ENCODE measurements around the gene CYGB.
"Not testable (repeated sequence)": the region's sequence is repeated elsewhere in the genome, so short reads cannot be mapped to it uniquely, and the experiment has no call there.

Gene CYGB

DNA sequence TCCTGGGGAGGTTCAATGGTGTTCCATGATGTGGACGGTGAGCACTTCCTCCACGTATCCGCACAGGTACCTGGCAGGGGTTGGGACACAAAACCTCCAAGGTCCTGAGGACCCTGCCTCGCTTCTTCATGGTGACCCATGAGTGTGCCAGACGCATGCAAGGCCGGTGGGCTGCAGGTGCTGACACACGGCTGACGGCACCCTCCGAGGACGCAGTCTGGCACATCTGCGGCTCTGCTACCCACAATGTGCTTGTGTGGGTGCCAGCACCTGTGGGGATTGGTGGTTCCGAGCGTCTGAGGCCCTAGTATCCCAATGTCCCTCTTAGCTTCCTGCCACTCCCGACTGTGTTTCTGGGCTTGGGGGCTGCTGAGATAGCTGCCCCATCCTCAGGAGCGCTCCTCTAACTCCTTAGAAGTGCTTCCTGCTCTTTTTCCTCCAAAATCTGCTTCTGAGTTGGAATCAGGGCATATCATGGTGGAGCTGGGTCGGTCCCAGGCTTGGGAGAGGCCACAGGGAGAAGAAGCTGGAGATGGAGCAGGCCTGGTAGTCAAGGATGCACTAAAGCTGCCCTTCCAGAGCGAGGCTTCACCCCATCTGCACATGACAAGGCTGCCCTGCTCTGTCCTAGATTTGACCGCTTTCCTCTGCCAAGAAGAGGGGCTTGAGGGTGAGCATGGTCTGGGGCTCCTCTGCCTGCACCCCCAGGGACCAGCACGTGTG, 1.6 kb downstream of the CYGB start:
- ATAC-seq (ENCODE audit: insufficient read depth, low read depth), result no peak
- Histone ChIP-seq H3K36me3 (ENCODE audit: insufficient read depth, low read length) (no peaks in the 10 kb centered on the region), H4K20me1 (ENCODE audit: insufficient read depth, low read length) (no peaks in the 10 kb centered on the region), H3K79me2 (ENCODE audit: insufficient read depth, low read length) (no peaks in the 10 kb centered on the region), H3K9me3 (ENCODE audit: insufficient read depth, low read length, severe bottlenecking) (no peaks in the 10 kb centered on the region), H3K4me3 (ENCODE audit: low read depth in 1 of 2, low read length in 2 of 2) (no peak overlapping the region), H3K4me1 (ENCODE audit: insufficient read depth, low read length) (no peaks in the 10 kb centered on the region), H3K4me2 (ENCODE audit: insufficient read depth, low read length) (no peak overlapping the region), H3K9ac (ENCODE audit: low read depth, low read length) (no peak overlapping the region), H3K27me3 (ENCODE audit: insufficient read depth, low read length, poor library complexity) (no peaks in the 10 kb centered on the region), H3K27ac (ENCODE audit: low read length) (no peak overlapping the region), H2AFZ (ENCODE audit: low read depth, low read length) (no peak overlapping the region)
- DNase-seq, result no peak
- TF ChIP-seq CTCF (IDR thresholded peaks at IDR 0.05; ENCODE audit: borderline replicate concordance, extremely low read depth, low read length, poor library complexity, severe bottlenecking) (no peak), EZH2 (IDR thresholded peaks at IDR 0.05; ENCODE audit: borderline replicate concordance, low read depth, low read length, severe bottlenecking) (no peak)

- Histone ChIP-seq H3K27me3 (ENCODE audit: insufficient read depth, low read length, poor library complexity) (no peaks in the 10 kb centered on the region), H3K79me2 (ENCODE audit: insufficient read depth, low read length) (no peaks in the 10 kb centered on the region), H3K36me3 (ENCODE audit: insufficient read depth, low read length) (no peaks in the 10 kb centered on the region), H3K4me3 (ENCODE audit: low read depth in 1 of 2, low read length in 2 of 2) (no peak overlapping the region), H3K9me3 (ENCODE audit: insufficient read depth, low read length, severe bottlenecking) (no peaks in the 10 kb centered on the region), H4K20me1 (ENCODE audit: insufficient read depth, low read length) (no peaks in the 10 kb centered on the region; the same call in 1 of the 2 replicates), H3K27ac (ENCODE audit: low read length) (no peak overlapping the region), H3K9ac (ENCODE audit: low read depth, low read length) (no peak overlapping the region), H3K4me2 (ENCODE audit: insufficient read depth, low read length) (no peak overlapping the region), H2AFZ (ENCODE audit: low read depth, low read length) (no peak overlapping the region), H3K4me1 (ENCODE audit: insufficient read depth, low read length) (no peaks in the 10 kb centered on the region)
- no peak for TF ChIP-seq EZH2 (IDR thresholded peaks at IDR 0.05; ENCODE audit: borderline replicate concordance, low read depth, low read length, severe bottlenecking)
- no peak for DNase-seq
- no peak for ATAC-seq (ENCODE audit: insufficient read depth, low read depth)
Observed at GRCh38 chr17:76534831-76535732, 2.4 kb downstream of the CYGB start.

DNA sequence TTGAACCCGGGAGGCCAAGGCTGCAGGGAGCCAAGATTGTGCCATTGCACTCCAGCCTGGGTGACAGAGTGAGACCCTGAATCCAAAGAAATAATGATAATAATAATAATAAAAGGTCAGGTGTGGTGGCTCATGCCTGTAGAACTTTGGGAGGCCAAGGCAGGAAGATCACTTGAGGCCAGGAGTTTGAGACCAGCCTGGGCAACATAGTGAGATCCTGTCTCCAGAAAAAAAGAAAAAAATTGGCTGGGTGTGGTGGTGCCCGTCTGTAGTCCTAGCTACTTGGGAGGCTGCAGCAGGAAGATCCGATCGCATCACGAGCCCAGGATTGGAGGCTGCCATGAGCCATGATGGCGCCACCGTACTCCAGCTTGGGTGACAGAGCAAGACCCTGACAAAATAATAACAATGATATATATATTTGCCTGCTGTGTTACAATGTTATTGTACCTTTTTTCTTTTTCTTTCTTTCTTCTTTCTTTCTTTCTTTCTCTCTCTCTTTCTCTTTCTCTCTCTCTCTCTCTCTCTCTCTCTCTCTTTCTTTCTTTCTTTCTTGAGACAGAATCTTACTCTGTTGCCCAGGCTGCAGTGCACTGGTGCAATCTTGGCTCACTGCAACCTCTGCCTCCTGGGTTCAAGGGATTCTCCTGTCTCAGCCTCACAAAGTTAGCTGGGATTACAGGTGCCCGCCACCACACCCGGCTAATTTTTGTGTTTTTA, 3.7 kb downstream of the CYGB start:
- H3K4me3 ChIP-seq (ENCODE audit: low read depth in 1 of 2, low read length in 2 of 2); H3K4me1 ChIP-seq (ENCODE audit: insufficient read depth, low read length); H3K9me3 ChIP-seq (ENCODE audit: insufficient read depth, low read length, severe bottlenecking); H3K27me3 ChIP-seq (ENCODE audit: insufficient read depth, low read length, poor library complexity); H3K27ac ChIP-seq (ENCODE audit: low read length); ATAC-seq (ENCODE audit: insufficient read depth, low read depth); H3K79me2 ChIP-seq (ENCODE audit: insufficient read depth, low read length); H3K4me2 ChIP-seq (ENCODE audit: insufficient read depth, low read length); H3K36me3 ChIP-seq (ENCODE audit: insufficient read depth, low read length); H4K20me1 ChIP-seq (ENCODE audit: insufficient read depth, low read length); DNase-seq; H3K9ac ChIP-seq (ENCODE audit: low read depth, low read length); H2AFZ ChIP-seq (ENCODE audit: low read depth, low read length): not testable (repeated sequence)

GRCh38 chr17:76532072-76532651, 5.3 kb downstream of the CYGB start:
- no peaks in the 10 kb centered on the region for H3K79me2 ChIP-seq (ENCODE audit: insufficient read depth, low read length)
- DNase-seq (no peak), ATAC-seq (ENCODE audit: insufficient read depth, low read depth) (no peak)
- H3K27ac ChIP-seq (ENCODE audit: low read length), result no peak overlapping the region
- H3K4me2 ChIP-seq (ENCODE audit: insufficient read depth, low read length), result no peak overlapping the region
- no peaks in the 10 kb centered on the region for H3K27me3 ChIP-seq (ENCODE audit: insufficient read depth, low read length, poor library complexity)
- no peak overlapping the region for H2AFZ ChIP-seq (ENCODE audit: low read depth, low read length)
- H4K20me1 ChIP-seq (ENCODE audit: insufficient read depth, low read length), result no peaks in the 10 kb centered on the region; the same call in 1 of the 2 replicates
- H3K4me3 ChIP-seq (ENCODE audit: low read depth in 1 of 2, low read length in 2 of 2), result no peak overlapping the region
- no peaks in the 10 kb centered on the region for H3K36me3 ChIP-seq (ENCODE audit: insufficient read depth, low read length)
- TF ChIP-seq CTCF (IDR thresholded peaks at IDR 0.05; ENCODE audit: borderline replicate concordance, extremely low read depth, low read length, poor library complexity, severe bottlenecking) (no peak), EZH2 (IDR thresholded peaks at IDR 0.05; ENCODE audit: borderline replicate concordance, low read depth, low read length, severe bottlenecking) (no peak)
- no peak overlapping the region for H3K9ac ChIP-seq (ENCODE audit: low read depth, low read length)
- no peaks in the 10 kb centered on the region for H3K9me3 ChIP-seq (ENCODE audit: insufficient read depth, low read length, severe bottlenecking)
- H3K4me1 ChIP-seq (ENCODE audit: insufficient read depth, low read length), result no peaks in the 10 kb centered on the region

All from DND-41 (cell line).